GM23338 (cell line): ENCODE measurements around the gene GMEB2. TPM values are rescaled to one million over a fixed set of nuclear protein-coding genes. Genes with fewer than 3 reads are reported as not detected.

Source experiments
- ATAC-seq: fragments of 200-7000 bp; cut with Tn5 transposase; 3 replicates; pipeline ENCODE4 v1.9.1; 2020
- DNase-seq: peaks from one replicate; pipeline ENCODE4 v3.0.0-alpha.2; 2015; ENCODE audit warnings: low spot score
- H2AFZ ChIP-seq: fragments of 200-600 bp; sonication (generic); 2 replicates; pipeline ENCODE4 v1.8.0; 2016; ENCODE audit warnings: antibody characterized with exemption, mild to moderate bottlenecking, moderate library complexity
- H3F3A ChIP-seq: fragments of 200-600 bp; sonication (generic); replicated peaks from 2 replicates; pipeline ENCODE4 v1.8.0; 2017; ENCODE audit warnings: antibody characterized with exemption, mixed run types, low read depth
- H3K27ac ChIP-seq: fragments of 200-600 bp; sonication (generic); 2 replicates; pipeline ENCODE4 v1.6.1; 2016; ENCODE audit warnings: low read depth
- H3K27me3 ChIP-seq: fragments of 200-600 bp; sonication (generic); 2 replicates; pipeline ENCODE4 v1.8.0; 2016; ENCODE audit warnings: mild to moderate bottlenecking, mixed run types, moderate library complexity; ENCODE audit not compliant: insufficient read depth
- H3K36me3 ChIP-seq: fragments of 200-600 bp; sonication (generic); 2 replicates; pipeline ENCODE4 v1.8.0; 2016; ENCODE audit warnings: mild to moderate bottlenecking; ENCODE audit not compliant: insufficient read depth
- H3K4me1 ChIP-seq: fragments of 200-600 bp; sonication (generic); 2 replicates; pipeline ENCODE4 v1.8.0; 2016; ENCODE audit warnings: mild to moderate bottlenecking, moderate library complexity; ENCODE audit not compliant: insufficient read depth
- H3K4me2 ChIP-seq: fragments of 200-600 bp; sonication (generic); 2 replicates; pipeline ENCODE4 v1.7.1; 2017; ENCODE audit warnings: mixed run types
- H3K4me3 ChIP-seq: fragments of 200-600 bp; sonication (generic); 2 replicates; pipeline ENCODE4 v1.6.1; 2016; ENCODE audit warnings: mixed run types
- H3K79me2 ChIP-seq: fragments of 200-600 bp; sonication (generic); replicated peaks from 2 replicates; pipeline ENCODE4 v1.8.0; 2017; ENCODE audit warnings: mild to moderate bottlenecking; ENCODE audit not compliant: insufficient read depth
- H3K9me2 ChIP-seq: fragments of 200-600 bp; sonication (generic); 2 replicates; pipeline ENCODE4 v1.8.0; 2017; ENCODE audit not compliant: insufficient read depth
- H4K20me1 ChIP-seq: fragments of 200-600 bp; sonication (generic); replicated peaks from 2 replicates; pipeline ENCODE4 v1.8.0; 2017; ENCODE audit warnings: mild to moderate bottlenecking; ENCODE audit not compliant: insufficient read depth
- H3K27ac Mint-ChIP-seq: 2 replicates; pipeline ENCODE4 v1.8.0; 2020; ENCODE audit warnings: inconsistent platforms, mild to moderate bottlenecking, moderate library complexity, mixed read lengths
- H3K27me3 Mint-ChIP-seq: 3 replicates; pipeline ENCODE4 v1.8.0; 2022; ENCODE audit warnings: low read depth, mild to moderate bottlenecking, moderate library complexity, mixed read lengths, inconsistent platforms; ENCODE audit not compliant: insufficient read depth, poor library complexity
- H3K36me3 Mint-ChIP-seq: 3 replicates; pipeline ENCODE4 v1.8.0; 2021; ENCODE audit warnings: low read depth, mild to moderate bottlenecking, inconsistent platforms, moderate library complexity, mixed read lengths
- H3K4me1 Mint-ChIP-seq: 3 replicates; pipeline ENCODE4 v1.8.0; 2020; ENCODE audit warnings: mild to moderate bottlenecking, inconsistent platforms, mixed read lengths
- H3K4me3 Mint-ChIP-seq: 3 replicates; pipeline ENCODE4 v1.8.0; 2021; ENCODE audit warnings: moderate library complexity, mild to moderate bottlenecking, inconsistent platforms, mixed read lengths
- H3K9me3 Mint-ChIP-seq: 3 replicates; pipeline ENCODE4 v1.8.0; 2020; ENCODE audit warnings: moderate library complexity, mild to moderate bottlenecking, inconsistent platforms, mixed read lengths
- EZH2phosphoT487 ChIP-seq: fragments of 200-600 bp; sonication (generic); IDR thresholded peaks from one replicate; pipeline ENCODE4 v1.8.1; 2018; ENCODE audit warnings: antibody characterized with exemption; ENCODE audit not compliant: unreplicated experiment
- JUNB ChIP-seq: IDR thresholded peaks from one replicate; pipeline ENCODE4 v1.6.1; 2016; ENCODE audit warnings: antibody characterized with exemption; ENCODE audit not compliant: unreplicated experiment
- NANOG ChIP-seq: IDR thresholded peaks from 2 replicates; pipeline ENCODE4 v1.6.1; 2016; ENCODE audit warnings: antibody characterized with exemption, borderline replicate concordance
- STAT1 ChIP-seq: IDR thresholded peaks from one replicate; pipeline ENCODE4 v1.6.1; 2016; ENCODE audit warnings: antibody characterized with exemption; ENCODE audit not compliant: unreplicated experiment
- ZNF114 ChIP-seq: fragments of 250-450 bp; sonication (Bioruptor Pico); IDR thresholded peaks from 2 replicates; pipeline ENCODE4 v1.5.0; 2020; ENCODE audit warnings: mild to moderate bottlenecking, moderate library complexity
- ZNF331 ChIP-seq: fragments of 250-450 bp; sonication (Bioruptor Pico); IDR thresholded peaks from 2 replicates; pipeline ENCODE4 v1.5.0; 2020; ENCODE audit warnings: low read depth, mild to moderate bottlenecking, moderate library complexity
- polyA plus RNA-seq: library from polyadenylated mRNA; unstranded; fragments of >200 nt; fragmentation: Nextera tagmentation; extraction: Ambion mirVana; gene quantifications from 2 replicates; pipeline ENCODE4 v1.2.1, GENCODE V29; 2016
- total RNA-seq: library from RNA; depleted of rRNA; stranded (reverse); fragments of >200 nt; shearing (Covaris generic); gene quantifications from 2 replicates; pipeline ENCODE4 v1.2.3, GENCODE V29; 2014
- TF ChIP-seq, protein P1 (sequence below): IDR thresholded peaks from 2 replicates; pipeline ENCODE4 v1.6.1; 2016; ENCODE audit warnings: antibody characterized with exemption
- TF ChIP-seq, protein P2 (sequence below): fragments of 250-450 bp; sonication (Bioruptor Pico); IDR thresholded peaks from 2 replicates; pipeline ENCODE4 v1.5.0; 2020; ENCODE audit warnings: mild to moderate bottlenecking, moderate library complexity

Gene GMEB2
- total and polyA plus RNA-seq, 2 experiments from 2014 or later = 4.4 to 20.6 TPM

DNA sequence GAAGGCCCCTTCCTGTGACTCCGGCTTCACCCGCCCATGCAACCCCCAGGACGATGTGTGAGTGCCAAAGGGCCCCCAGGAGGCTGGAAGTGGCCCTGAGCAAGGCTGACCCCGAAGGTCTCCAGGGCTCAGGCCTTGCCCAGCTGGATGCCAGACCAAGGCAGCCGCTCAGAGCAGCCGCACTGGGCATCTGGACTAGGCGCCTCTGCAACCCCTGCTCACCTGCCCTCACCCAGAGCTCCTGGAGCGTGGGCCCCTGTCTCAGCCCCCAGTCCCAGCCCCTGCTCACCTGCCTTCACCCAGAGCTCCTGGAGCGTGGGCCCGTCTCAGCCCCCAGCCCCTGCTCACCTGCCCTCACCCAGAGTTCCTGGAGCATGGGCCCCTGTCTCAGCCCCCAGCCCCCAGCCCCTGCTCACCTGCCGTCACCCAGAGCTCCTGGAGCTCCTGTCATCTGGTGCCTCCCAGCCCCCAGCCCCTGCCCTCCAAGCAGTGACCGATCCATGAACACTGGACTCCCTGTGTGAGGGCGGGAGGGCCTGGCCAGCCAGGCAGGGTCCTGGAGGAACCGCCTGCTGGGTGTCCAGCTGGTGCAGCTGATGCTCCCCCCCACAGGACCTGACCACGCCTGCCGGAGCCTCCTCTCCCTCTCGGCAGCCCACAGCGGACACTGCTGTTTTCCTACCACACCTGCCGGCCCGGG lies 80.5 kb downstream of the GMEB2 start:
- no peaks in the 10 kb centered on the region for H3K36me3 ChIP-seq
- no peaks in the 10 kb centered on the region; the same call in 2 of the 3 replicates for H3K9me3 Mint-ChIP-seq
- peaks cover 16% of the 10 kb centered on the region for H3K4me1 Mint-ChIP-seq
- TF ChIP-seq NANOG (no peak), JUNB (no peak), ZNF114 (CRISPR knock-in tag) (no peak)
- TF ChIP-seq, protein P1, sequence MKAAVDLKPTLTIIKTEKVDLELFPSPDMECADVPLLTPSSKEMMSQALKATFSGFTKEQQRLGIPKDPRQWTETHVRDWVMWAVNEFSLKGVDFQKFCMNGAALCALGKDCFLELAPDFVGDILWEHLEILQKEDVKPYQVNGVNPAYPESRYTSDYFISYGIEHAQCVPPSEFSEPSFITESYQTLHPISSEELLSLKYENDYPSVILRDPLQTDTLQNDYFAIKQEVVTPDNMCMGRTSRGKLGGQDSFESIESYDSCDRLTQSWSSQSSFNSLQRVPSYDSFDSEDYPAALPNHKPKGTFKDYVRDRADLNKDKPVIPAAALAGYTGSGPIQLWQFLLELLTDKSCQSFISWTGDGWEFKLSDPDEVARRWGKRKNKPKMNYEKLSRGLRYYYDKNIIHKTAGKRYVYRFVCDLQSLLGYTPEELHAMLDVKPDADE = no peak
- H3K27me3 Mint-ChIP-seq = peaks cover 9% of the 10 kb centered on the region
- H3K4me3 Mint-ChIP-seq = no peak overlapping the region
- H3K27ac Mint-ChIP-seq = no peak overlapping the region
- no peak overlapping the region for H3K4me2 ChIP-seq
- H3K79me2 ChIP-seq = no peaks in the 10 kb centered on the region
- H3K4me3 ChIP-seq = no peak overlapping the region
- H3K36me3 Mint-ChIP-seq = peaks cover 4% of the 10 kb centered on the region; the same call in 1 of the 3 replicates
- no peaks in the 10 kb centered on the region for H3K27me3 ChIP-seq
- DNase-seq (no peak), ATAC-seq (no peak)
- no peak overlapping the region for H2AFZ ChIP-seq
- H3K4me1 ChIP-seq = 0 out of 2 replicates have a peak, but pooled peaks cover 5% of the 10 kb centered on the region
- no peaks in the 10 kb centered on the region for H3K9me2 ChIP-seq
- no peaks in the 10 kb centered on the region for H4K20me1 ChIP-seq
- no peaks in the 10 kb centered on the region for H3F3A ChIP-seq
- no peak overlapping the region for H3K27ac ChIP-seq

DNA sequence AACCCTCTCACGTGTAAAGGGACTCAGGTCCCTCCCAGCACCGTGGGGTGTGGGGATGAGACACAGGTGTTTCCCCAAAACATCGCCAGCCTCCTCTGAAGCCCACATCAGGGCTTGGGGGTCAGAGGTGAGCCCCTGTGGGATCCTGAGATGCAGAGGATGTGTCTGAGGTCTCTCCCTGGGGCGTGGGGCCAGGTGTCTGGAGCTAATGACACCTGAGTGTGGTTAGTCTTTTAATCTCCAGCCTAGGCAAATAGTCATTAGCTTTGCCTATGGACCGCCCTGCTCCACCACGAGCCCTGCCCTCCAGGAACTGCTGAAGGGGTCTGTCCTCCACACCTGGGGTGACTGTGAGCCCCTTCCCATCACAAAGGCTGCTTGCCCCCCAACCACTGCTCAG lies 81.1 kb downstream of the GMEB2 start:
- H3K9me3 Mint-ChIP-seq = no peaks in the 10 kb centered on the region; the same call in 2 of the 3 replicates
- no peaks in the 10 kb centered on the region for H3K9me2 ChIP-seq
- DNase-seq (no peak), ATAC-seq (no peak)
- H3K4me1 ChIP-seq = 0 out of 2 replicates have a peak, but pooled peaks cover 5% of the 10 kb centered on the region
- peaks cover 14% of the 10 kb centered on the region for H3K4me1 Mint-ChIP-seq
- H3K27me3 ChIP-seq = no peaks in the 10 kb centered on the region
- no peak overlapping the region for H3K4me3 Mint-ChIP-seq
- no peak overlapping the region for H2AFZ ChIP-seq
- H3K27ac Mint-ChIP-seq = no peak overlapping the region
- H4K20me1 ChIP-seq = no peaks in the 10 kb centered on the region
- no peak overlapping the region for H3K4me3 ChIP-seq
- no peak overlapping the region for H3K4me2 ChIP-seq
- H3F3A ChIP-seq = no peaks in the 10 kb centered on the region
- H3K27me3 Mint-ChIP-seq = peaks cover 9% of the 10 kb centered on the region
- H3K36me3 Mint-ChIP-seq = peaks cover 4% of the 10 kb centered on the region; the same call in 1 of the 3 replicates
- H3K27ac ChIP-seq = no peak overlapping the region
- no peaks in the 10 kb centered on the region for H3K79me2 ChIP-seq
- no peaks in the 10 kb centered on the region for H3K36me3 ChIP-seq
- TF ChIP-seq, protein P2, sequence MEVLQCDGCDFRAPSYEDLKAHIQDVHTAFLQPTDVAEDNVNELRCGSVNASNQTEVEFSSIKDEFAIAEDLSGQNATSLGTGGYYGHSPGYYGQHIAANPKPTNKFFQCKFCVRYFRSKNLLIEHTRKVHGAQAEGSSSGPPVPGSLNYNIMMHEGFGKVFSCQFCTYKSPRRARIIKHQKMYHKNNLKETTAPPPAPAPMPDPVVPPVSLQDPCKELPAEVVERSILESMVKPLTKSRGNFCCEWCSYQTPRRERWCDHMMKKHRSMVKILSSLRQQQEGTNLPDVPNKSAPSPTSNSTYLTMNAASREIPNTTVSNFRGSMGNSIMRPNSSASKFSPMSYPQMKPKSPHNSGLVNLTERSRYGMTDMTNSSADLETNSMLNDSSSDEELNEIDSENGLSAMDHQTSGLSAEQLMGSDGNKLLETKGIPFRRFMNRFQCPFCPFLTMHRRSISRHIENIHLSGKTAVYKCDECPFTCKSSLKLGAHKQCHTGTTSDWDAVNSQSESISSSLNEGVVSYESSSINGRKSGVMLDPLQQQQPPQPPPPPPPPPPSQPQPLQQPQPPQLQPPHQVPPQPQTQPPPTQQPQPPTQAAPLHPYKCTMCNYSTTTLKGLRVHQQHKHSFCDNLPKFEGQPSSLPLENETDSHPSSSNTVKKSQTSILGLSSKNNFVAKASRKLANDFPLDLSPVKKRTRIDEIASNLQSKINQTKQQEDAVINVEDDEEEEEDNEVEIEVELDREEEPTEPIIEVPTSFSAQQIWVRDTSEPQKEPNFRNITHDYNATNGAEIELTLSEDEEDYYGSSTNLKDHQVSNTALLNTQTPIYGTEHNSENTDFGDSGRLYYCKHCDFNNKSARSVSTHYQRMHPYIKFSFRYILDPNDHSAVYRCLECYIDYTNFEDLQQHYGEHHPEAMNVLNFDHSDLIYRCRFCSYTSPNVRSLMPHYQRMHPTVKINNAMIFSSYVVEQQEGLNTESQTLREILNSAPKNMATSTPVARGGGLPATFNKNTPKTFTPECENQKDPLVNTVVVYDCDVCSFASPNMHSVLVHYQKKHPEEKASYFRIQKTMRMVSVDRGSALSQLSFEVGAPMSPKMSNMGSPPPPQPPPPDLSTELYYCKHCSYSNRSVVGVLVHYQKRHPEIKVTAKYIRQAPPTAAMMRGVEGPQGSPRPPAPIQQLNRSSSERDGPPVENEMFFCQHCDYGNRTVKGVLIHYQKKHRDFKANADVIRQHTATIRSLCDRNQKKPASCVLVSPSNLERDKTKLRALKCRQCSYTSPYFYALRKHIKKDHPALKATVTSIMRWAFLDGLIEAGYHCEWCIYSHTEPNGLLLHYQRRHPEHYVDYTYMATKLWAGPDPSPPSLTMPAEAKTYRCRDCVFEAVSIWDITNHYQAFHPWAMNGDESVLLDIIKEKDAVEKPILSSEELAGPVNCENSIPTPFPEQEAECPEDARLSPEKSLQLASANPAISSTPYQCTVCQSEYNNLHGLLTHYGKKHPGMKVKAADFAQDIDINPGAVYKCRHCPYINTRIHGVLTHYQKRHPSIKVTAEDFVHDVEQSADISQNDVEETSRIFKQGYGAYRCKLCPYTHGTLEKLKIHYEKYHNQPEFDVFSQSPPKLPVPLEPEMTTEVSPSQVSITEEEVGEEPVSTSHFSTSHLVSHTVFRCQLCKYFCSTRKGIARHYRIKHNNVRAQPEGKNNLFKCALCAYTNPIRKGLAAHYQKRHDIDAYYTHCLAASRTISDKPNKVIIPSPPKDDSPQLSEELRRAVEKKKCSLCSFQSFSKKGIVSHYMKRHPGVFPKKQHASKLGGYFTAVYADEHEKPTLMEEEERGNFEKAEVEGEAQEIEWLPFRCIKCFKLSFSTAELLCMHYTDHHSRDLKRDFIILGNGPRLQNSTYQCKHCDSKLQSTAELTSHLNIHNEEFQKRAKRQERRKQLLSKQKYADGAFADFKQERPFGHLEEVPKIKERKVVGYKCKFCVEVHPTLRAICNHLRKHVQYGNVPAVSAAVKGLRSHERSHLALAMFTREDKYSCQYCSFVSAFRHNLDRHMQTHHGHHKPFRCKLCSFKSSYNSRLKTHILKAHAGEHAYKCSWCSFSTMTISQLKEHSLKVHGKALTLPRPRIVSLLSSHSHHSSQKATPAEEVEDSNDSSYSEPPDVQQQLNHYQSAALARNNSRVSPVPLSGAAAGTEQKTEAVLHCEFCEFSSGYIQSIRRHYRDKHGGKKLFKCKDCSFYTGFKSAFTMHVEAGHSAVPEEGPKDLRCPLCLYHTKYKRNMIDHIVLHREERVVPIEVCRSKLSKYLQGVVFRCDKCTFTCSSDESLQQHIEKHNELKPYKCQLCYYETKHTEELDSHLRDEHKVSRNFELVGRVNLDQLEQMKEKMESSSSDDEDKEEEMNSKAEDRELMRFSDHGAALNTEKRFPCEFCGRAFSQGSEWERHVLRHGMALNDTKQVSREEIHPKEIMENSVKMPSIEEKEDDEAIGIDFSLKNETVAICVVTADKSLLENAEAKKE (CRISPR knock-in tag) = no peak
- TF ChIP-seq ZNF331 (CRISPR knock-in tag) = no peak
- TF ChIP-seq, protein P1 = no peak
- TF ChIP-seq EZH2phosphoT487 = no peak
- TF ChIP-seq STAT1 = no peak
- TF ChIP-seq JUNB = no peak
- no peak for TF ChIP-seq ZNF114 (CRISPR knock-in tag)
